CD1c-positive myeloid dendritic cell (primary cell): Measurements from ENCODE around the gene NPAS1.

Experiments
- DNase-seq: peaks from one replicate; pipeline ENCODE4 v3.0.0-alpha.2; 2016; ENCODE audit errors: extremely low spot score

The NPAS1 gene, protein sequence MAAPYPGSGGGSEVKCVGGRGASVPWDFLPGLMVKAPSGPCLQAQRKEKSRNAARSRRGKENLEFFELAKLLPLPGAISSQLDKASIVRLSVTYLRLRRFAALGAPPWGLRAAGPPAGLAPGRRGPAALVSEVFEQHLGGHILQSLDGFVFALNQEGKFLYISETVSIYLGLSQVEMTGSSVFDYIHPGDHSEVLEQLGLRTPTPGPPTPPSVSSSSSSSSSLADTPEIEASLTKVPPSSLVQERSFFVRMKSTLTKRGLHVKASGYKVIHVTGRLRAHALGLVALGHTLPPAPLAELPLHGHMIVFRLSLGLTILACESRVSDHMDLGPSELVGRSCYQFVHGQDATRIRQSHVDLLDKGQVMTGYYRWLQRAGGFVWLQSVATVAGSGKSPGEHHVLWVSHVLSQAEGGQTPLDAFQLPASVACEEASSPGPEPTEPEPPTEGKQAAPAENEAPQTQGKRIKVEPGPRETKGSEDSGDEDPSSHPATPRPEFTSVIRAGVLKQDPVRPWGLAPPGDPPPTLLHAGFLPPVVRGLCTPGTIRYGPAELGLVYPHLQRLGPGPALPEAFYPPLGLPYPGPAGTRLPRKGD

DNA sequence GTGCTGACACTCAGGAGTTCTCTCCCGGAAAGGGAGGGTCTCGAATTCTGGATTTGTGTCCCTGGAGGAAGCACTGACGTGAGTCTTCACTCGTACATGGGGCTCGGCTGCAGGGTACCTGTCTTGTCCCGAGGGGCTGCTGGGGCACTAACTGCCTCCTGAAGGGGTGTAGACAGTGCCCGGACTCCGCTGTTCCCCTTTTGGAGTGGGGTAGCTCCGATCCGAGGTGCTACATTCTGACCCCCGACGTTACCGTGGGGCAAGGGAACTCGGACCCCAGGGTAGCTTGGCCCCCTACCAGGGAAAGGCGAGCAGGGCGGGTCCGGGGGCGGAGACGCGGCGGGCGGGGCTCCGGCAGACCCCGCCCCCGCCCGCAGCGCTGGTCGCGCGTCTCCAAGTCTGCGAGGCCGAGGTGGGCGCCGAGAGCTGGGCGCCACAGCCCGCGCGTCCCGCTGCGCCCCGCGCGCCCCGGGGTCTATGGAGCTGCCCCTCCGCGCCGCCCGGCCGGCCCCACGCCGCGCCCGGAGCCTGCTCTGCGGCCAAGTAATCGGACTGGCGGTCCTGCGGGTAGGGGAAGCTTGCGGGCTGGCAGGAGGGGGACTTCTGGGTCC, at the start of gene NPAS1:
Gene NPAS1 (plus strand): TSS at position 407 of the 611 bp plus-strand sequence. CDS start 1,211 bp downstream, outside the sequence.
- DNase-seq = no peak

DNA sequence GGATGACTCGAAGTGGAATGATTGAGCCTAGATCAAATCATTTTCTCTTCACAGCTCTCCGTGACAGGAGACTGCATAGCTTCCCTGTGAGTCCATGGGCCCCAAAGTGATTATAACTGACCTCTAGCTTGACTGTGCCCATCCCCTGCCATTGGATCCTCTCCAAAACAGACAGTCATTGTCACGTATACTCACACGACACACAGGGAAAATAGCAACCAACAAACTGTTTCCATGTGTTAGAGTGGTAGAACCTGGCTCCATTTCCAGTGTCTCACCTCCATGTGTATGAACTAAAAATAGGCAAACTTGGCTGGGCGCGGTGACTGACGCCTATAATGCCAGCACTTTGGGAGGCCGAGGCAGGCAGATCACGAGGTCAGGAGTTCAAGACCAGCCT, 48.8 kb upstream of the NPAS1 start:
- no peak for DNase-seq

DNA sequence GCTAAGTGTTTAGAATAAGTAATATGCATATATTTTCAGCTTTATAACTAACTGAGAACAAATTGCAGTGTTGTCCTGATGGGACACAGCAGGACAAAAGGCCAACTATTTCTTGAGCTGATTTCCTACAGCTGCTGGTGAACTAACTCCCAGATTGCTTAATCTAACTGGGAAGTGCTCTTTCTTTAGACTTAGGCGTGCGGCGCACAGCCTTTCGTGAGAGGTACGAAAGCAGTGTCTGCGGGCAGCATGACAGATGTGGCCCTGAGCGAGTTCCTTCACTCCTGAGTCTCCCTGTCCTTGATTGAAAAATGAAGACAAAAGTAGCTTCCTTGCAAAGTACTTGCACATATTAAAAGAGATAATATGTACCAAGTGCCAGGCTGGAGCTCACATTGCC, 47.3 kb upstream of the NPAS1 start:
- DNase-seq = peak; percentile 13

DNA sequence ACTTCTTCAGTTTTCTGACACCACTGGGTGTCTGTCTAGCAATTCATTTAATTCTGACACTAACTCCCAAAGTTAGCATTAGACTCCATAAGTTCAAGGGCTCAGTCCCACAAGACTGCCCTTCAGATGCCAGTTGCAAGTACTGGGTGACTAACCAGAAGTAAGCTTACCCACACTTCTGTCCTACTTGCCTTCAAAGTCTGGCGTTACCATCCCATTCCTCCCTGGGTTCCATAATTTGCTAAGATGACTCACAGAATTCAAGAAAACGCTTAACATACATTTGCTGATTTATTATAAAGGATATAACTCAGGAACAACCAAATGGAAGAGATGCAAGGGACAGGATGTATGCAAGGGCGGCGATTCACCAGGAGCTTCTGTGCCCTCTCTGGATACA, 45.5 kb upstream of the NPAS1 start:
- DNase-seq = no peak

DNA sequence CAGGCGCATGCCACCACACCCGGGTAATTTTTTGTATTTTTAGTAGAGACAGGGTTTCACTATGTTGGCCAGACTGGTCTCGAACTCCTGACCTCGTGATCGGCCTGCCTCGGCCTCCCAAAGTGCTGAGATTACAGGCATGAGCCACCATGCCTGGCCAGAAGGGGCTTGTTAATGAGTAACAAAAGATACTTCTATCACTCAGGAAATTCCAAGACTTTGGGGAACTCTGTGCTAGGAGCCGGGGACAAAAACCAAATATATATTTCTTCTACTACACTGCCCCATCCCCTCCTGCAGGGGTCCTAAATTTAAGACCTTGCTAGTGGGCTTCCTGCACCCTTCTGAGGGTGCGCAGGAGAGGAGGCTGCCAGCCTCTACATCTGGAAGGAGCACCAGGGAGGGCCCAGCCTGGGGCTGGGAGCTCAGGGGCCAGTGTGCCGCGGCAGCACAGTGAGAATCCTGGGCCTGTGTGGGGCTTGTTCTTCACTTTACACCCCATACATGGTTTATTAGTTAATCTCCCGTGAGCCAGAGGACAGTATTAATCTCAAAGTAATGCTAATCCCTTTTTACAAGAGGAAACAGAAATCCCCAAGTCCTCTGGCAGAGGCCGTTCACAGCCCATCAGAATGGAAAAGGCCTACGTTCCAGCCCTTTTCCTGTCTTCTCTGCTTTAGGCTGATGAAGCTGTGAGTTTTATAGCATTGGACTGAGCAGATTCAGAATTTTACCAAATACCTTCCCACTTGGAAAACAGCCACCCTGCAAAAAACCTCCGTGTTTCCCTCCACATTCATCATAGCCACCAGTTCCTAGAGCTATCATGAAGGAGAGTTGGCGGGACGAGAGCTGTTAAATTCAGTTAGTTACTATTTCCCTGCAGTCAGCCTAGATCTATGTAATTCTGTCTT, 44.4 kb upstream of the NPAS1 start:
- no peak for DNase-seq

DNA sequence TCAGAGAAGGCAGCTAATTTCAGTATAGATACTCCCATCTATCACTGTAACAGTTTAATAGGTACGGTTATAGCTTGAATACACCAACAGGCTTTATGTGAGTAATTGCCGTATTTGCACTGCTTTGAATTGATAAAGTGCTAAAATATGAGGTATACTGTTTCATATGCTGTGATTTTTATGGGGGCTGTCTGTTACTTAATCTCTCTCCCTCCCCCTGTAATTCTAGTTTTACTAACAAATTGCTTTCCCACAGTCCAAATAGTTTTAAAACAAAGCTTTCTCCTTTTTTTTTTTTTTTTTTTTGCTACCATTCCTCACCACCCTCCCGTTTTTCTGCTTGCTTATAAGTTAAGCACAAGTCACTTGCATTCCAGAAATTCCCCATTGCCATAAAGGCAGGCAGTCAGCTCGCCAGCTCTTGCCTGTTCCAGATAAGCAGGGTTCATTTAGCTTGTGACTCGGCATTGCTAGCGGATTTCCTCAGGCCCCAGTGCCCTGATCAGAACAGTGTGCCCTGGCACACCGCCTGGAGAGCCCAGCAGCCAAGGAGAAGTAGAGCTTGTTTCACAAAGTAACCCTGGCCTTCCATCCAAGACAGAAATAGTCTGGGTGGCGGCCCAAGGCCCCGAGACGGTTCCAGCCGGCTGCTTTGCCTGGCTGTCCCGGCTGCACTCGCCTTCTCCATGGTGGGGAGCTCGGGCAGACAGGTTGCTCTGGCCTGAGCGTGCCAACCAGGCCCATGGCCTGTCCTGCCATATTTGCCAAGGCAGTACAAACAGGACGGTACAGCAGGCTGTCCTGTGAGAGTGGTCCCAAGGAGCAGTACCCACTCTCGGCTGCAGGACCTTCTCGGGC, 43.5 kb upstream of the NPAS1 start:
- no peak for DNase-seq

DNA sequence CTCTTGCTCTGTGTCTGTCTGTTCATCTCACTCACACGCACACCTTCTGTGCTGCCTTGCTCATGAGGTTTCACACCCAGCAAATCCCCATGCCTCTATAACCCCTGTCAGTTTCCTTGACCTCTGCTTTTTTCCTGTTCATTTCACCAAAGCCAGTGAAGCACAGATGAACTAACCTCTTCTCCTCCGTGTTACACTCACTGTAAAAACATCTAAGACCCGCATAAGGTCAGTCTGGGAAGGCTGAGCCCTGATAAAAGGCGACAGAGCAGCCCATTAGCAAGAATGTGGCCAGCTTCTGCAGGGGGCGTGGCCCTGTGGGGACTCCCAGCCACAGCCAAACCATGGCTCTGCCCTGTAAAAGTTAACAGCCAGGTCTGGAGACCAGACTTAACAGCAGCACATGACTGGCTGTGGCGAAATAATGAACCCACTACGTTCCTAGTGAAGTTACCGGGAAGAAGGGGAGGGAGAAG, 42.8 kb upstream of the NPAS1 start:
- peak; percentile 11 for DNase-seq

DNA sequence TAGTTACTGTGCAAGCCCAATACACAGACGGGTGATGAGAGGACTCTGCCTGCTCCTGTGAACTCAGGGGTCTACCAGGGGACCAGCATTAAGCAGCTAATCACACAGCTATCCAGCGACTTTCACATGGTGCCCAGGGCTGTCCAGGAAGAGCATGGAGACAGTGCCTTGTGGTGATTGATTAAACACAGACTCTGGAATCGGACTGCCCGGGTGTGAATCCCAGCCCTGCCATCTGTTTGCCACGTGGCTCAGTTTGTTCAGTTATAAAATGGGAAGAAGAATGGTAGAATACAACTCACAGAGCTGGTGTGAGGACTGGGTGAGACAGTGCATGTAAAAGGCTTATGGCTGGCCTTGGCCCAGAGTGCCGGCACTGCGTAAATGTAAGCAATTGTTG, 42.1 kb upstream of the NPAS1 start:
- no peak for DNase-seq

DNA sequence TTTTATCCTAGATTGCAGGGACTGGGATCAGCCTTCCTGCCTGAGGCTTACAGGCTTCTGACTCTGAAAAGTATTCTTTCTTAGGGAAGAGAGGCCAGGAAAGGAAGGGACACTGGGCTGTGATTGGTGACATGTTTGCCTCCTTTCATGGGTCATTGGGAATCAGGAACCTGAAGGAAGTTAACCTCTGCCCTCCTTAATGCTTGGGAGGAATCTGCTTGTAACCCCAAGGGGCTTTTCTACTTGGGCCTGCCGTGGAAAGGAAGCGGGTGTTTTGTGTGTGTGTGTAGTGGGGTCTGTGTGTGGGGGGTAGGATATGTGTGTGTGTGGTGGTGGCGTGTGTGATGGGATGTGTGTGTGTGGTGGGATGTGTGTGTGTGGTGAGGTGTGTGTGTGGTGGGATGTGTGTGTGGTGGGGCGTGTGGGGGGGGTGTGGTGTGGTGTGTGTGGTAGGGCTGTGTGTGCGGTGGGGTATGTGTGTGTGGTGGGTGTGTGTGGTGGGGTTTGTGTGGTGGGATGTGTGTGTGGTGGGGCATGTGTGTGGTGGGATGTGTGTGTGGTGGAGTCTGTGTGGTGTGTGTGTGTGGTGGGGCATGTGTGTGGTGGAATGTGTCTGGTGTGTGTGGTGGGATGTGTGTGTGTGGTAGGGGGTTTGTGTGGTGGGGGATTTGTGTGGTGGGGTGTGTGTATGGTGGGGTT, 41.3 kb upstream of the NPAS1 start:
- peak; percentile 33 for DNase-seq

DNA sequence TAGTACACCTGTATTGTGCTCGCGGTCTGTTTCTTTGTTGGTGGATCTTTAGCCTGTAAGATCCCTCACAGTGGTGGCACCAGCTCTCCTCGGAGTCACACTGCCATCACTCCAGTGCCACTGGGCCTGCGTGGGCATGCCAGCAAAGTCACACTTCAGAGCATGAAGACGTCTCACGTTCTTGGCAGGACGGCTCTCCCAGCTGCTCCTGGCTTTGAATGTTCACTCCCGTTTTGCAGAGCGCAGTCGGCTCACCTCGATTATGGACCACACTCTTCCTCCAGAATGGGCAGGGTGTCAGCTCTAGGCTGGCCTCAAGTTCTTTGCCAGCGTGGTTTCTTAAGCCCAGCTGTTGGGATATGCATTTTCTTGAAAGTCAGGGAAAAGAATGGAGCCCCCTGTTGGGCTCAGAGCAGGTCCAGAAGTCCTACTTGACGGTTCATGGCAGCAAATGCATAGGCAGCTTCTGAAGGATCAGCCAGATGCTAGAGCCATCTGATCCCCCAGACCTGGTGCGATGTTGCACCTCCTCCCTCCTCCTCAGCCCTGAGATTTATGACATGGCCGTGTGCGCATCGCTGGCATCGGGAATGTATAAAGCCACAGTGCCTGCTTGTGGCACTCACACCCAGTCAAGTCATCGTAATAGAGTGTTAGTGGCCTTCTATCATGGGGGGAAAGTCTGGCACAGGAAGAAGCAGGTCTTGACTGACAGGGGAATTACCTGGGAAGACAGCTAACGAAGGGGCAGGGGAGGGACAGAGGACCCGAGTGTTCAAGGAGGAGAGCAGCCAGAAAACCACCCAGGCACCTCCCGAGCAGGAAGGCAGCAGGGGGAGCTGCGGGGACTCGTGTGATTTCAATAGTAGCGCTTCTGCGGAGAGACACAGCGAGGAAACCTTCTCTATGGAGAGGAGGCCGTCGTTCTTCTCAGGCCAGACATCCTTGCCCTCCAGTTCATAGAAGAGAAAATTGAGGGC, 40.2 kb upstream of the NPAS1 start:
- no peak for DNase-seq

DNA sequence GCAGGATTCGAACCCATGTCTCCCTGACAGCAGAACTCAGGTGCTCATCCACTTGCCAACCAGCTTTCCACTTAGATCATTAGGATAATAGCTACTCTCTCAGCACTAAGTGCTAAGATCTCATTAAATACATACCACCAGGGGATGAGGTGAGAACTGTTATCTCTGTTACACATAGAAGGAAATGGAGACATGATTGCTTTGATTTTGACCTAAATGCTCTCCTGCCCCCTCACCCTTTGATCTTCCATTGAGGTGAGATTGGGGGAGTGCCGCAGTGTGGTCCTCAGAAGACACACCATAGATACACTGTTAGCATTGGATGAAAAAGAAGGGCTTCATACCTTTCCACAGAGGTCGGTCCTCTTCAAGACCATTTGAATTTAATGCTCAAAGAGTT, 38.9 kb upstream of the NPAS1 start:
- DNase-seq = no peak

DNA sequence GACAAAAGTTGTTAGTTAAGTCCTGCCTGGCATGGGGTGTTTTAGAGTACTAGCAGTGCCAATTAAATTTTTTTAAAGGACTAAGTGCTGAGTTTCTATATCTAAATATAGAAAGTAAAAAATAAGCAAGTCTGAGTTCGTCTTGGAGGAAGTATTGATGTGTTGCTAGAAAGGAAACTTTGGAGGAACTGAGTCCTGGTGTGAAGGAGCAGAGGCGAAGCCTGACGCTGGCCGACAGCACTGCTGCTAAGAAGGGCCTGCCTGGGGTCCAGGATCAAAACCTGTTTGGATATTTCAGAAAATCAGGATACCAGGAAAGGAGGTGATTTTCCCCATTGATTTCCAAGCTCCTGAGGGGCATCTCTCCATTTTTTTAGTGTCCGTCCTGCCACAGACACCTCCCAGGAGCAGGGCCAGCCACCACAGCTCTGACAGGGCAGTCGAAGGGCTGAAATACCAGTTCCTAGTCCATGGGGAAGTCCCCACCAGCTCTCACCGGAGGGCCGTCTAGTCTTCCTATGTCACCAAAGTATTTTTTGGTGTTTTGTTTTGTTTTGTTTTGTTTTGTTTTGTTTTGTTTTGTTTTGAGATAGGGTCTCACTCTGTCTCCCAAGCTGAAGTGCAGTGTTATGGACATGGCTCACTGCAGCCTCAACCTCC, 38.2 kb upstream of the NPAS1 start:
- peak; percentile 57 for DNase-seq

DNA sequence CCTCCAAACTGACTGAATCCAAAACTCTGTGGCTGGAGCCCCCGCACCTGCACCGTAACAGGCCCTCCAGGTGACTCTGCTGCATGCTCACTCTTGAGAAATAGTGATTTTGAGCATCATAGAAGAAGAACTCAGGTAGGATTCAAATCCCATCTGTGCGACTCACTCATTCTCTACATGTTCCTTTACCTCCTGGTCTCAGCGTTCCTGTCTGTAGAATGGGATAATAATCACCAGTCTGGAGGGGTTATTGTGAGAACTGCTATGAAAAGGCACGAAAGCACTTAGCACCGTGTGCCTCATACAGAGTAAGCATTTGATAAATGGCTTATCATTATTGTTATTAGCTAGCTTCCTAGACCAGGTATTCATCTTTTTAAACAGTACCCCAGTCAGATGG, 36.5 kb upstream of the NPAS1 start:
- no peak for DNase-seq

DNA sequence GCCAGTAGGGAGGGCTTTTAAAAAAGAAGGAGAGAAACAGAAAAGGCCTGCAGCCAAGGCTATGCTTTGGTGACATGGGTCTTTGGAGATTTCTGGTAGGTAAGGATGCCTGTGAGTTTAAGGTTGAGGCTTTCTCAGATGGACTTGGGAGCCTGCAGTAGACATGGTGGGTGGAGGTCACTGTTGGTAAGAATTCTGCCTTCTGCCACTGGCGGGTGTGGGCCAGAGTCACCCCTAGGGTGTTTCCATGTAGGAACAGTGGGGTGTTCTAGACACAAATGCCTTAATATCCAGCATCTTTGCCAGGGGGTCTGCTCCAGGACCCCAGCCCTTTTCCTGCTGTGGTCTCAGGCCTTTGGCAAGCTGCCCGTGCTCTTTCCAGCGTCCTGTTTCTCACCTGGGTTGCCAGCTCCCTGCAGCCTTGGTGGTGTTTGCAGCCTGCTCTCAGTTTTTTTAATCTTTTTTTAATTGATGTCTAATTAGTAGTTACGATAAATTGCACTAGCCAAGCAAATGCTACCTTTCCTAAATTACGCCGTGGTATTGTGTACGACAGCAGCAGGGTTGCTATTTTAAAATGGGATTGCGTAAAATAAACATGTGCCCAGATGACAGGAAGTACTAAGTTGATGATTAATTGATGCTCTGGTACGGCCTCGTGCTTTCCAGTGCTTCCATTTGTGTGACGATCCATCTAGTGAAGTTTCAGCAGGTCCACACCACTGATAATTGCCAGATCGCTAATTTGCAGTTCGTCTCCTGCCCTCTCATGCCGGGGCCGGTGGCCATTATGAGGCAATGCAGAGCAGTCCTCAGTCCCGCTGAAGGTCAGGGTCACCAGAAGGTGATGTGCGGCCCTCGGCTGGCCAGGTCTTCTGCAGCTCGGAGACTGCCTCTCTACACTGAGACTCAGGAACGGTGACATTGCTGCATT, 35.3 kb upstream of the NPAS1 start:
- DNase-seq = peak; percentile 45

DNA sequence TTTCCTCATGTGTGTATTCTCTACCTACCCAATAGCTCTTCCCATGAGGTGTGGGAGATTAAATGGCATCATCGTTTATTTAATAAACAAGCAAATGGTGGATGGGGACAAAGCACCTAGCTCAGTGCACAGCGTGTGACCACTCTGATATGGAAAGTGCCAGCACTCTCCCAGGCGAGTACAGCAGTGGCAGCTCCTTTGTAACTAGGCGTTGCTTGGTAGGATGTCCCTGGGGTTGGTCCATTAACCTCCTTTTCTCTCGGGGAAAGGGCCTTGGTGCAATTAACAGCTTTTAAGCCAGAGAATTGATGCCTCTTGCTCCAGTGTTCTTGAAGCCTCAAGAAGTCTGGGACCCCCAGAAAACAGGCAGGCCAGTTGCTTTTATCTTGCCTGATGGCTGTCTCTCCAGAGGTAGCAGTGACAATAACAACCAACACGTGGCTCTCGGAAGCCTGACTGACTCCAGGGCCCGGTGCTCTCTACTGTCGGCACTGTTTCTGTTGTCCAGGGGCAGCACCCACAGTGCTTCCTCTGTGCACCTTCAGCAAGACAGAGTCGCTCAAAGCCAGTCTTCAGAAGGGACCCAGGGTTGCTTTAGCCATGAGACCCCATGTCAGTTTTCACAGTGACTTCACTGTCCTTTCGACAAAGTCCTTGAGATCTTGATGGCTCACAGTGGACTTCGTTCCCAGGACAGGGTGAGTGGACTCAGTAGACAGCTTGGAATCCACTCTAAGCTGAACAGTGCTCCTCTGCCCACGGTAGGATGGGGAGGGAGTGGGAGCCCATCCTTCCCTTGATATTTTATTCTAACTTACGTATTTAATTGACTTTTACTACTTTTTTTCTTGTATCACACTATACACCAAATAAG, 33.9 kb upstream of the NPAS1 start:
- DNase-seq = no peak

DNA sequence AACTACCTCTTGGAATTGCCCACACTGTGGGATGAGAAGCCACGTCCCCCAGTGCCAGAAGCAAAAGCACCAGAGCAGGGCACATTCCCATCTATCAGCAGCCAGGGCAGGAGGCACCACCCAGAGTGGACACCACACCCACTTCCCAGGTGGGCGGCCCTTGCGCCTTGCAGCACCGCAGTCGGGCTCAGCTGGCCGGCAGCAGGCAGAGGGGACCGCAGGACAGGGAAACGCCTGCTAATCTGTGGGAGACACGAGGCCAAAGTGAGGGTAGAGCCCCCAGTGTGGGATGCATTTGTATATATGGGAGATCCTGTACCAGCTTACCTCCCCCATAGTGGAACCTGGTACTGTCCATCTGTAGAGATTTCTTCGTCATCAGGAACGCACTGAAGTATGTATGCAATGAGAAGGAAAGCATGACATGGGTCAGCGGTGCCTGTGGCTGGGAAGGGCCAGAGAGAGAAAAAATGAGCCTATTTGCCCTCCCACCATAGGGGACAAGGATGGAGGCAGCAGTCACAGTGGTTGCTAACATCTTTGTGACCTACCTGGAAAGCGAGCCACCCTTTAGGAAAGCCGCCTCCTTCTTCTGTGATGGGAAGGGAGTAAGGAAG, 30.9 kb upstream of the NPAS1 start:
- no peak for DNase-seq
